Gastroesophageal sphincter (tissue), 4 donors: ENCODE data around the gene SLC23A2. TPM values are rescaled to one million over a fixed set of nuclear protein-coding genes. Genes with fewer than 3 reads are reported as not detected.
A peak's percentile ranks its signal among the peaks of the same experiment; 100 is the strongest.

ENCODE experiments used
- ATAC-seq: fragments of 150-250 bp; one replicate; pipeline ENCODE4 v1.9.1; 2016; ENCODE audit warnings: mild to moderate bottlenecking, moderate library complexity
- H3K27ac ChIP-seq, 4 donors: fragments of 200-600 bp; sonication (generic) in 3 of 4; 1 replicate in 3 of 4; 2 replicates in 1 of 4; pipeline ENCODE4 v1.5.1; 2016 to 2019
- H3K27me3 ChIP-seq: fragments of 200-600 bp; sonication (generic); one replicate; pipeline ENCODE4 v1.5.1; 2019
- H3K36me3 ChIP-seq, 2 donors: fragments of 200-600 bp; sonication (generic); one replicate each; pipeline ENCODE4 v1.5.1; 2019; ENCODE audit warnings: control low read depth in 1 of 2
- H3K4me1 ChIP-seq, 3 donors: fragments of 200-600 bp; sonication (generic); 1 replicate in 2 of 3; 2 replicates in 1 of 3; pipeline ENCODE4 v1.5.1; 2016 to 2019; ENCODE audit warnings: control low read depth in 2 of 3
- H3K4me3 ChIP-seq, 2 donors: fragments of 200-600 bp; sonication (generic); one replicate each; pipeline ENCODE4 v1.5.1; 2019; ENCODE audit warnings: mild to moderate bottlenecking in 1 of 2, moderate library complexity in 1 of 2
- H3K9me3 ChIP-seq, 3 donors: fragments of 200-600 bp; sonication (generic); one replicate each; pipeline ENCODE4 v1.5.1; 2017 to 2019; ENCODE audit warnings: control low read depth in 2 of 3
- EP300 ChIP-seq: sonication (generic); formaldehyde crosslinking; IDR thresholded peaks from one replicate; pipeline ENCODE4 v1.6.1; 2017; ENCODE audit warnings: antibody characterized with exemption, mild to moderate bottlenecking
- POLR2A ChIP-seq, 2 donors: fragments of 450-650 bp; IDR thresholded peaks; one replicate each; pipeline ENCODE4 v1.6.1; 2017; ENCODE audit warnings: antibody characterized with exemption in 2 of 2, mild to moderate bottlenecking in 2 of 2, moderate library complexity in 1 of 2
- POLR2AphosphoS5 ChIP-seq: sonication (generic); formaldehyde crosslinking; IDR thresholded peaks from one replicate; pipeline ENCODE4 v1.6.1; 2017; ENCODE audit warnings: antibody characterized with exemption
- WGBS, 2 donors: methylation state at CpG; one replicate each; pipeline ENCODE4 v1.1.5; 2018; ENCODE audit warnings: low coverage in 1 of 2; 5-methylcytosine and 5-hydroxymethylcytosine counted together
- total RNA-seq, 4 donors: library from RNA; depleted of rRNA; stranded (reverse); fragments of >200 nt; gene quantifications; one replicate each; pipeline ENCODE4 v1.1.0, GENCODE V29; 2016
- TF ChIP-seq, protein P1 (sequence below), 4 experiments: fragments of 200-600 bp in 2 of 4; fragments of 450-650 bp in 2 of 4; sonication (generic) in 1 of 4; IDR thresholded peaks; one replicate each; pipeline ENCODE4 v1.5.1; 2017 to 2019; ENCODE audit warnings: antibody characterized with exemption in 4 of 4, mild to moderate bottlenecking in 2 of 4, moderate library complexity in 2 of 4

Gene SLC23A2
- total RNA-seq, 4 donors from 2014 or later = 11.5 to 19.1 (median 15.1) TPM

DNA sequence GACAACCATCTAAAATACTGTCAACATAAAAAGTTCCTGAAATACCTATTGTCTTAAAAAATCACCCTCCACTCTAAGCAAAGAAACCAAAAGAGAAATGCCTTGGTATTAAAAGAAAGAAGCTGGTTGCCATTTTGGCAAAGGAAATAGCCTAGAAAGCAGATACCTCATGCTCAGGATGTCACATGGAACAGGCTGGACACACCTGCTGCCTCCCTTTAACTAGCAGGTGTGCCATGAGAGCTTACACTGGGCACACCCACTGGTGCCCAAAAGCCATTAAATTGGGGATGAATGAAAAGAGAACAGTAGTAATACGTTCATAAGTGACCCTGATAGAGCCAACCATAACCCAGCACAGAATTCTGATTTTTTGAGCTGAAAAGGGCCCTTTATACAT lies 1.5 kb downstream of the SLC23A2 start:
- ATAC-seq = no peak
- no peak overlapping the region for H3K27ac ChIP-seq
- peaks cover 0 to 32% (median 5%) of the 10 kb centered on the region in 3 donors for H3K4me1 ChIP-seq
- no peaks in the 10 kb centered on the region for H3K27me3 ChIP-seq
- H3K36me3 ChIP-seq = no peaks in the 10 kb centered on the region
- H3K4me3 ChIP-seq = peak overlapping the region in 1 of 2 donors; percentile 92
- H3K9me3 ChIP-seq = no peaks in the 10 kb centered on the region
- 64% methylated on average over 1 of the region's 1 CpG; no CpG with 5 or more reads in 1 of the 2 donors for WGBS, 2 donors
- TF ChIP-seq, protein P1, sequence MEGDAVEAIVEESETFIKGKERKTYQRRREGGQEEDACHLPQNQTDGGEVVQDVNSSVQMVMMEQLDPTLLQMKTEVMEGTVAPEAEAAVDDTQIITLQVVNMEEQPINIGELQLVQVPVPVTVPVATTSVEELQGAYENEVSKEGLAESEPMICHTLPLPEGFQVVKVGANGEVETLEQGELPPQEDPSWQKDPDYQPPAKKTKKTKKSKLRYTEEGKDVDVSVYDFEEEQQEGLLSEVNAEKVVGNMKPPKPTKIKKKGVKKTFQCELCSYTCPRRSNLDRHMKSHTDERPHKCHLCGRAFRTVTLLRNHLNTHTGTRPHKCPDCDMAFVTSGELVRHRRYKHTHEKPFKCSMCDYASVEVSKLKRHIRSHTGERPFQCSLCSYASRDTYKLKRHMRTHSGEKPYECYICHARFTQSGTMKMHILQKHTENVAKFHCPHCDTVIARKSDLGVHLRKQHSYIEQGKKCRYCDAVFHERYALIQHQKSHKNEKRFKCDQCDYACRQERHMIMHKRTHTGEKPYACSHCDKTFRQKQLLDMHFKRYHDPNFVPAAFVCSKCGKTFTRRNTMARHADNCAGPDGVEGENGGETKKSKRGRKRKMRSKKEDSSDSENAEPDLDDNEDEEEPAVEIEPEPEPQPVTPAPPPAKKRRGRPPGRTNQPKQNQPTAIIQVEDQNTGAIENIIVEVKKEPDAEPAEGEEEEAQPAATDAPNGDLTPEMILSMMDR (IDR thresholded peaks at IDR 0.05) = no peak
- no peak for TF ChIP-seq EP300
- no peak for TF ChIP-seq POLR2A (IDR thresholded peaks at IDR 0.05)
- no peak for TF ChIP-seq POLR2AphosphoS5

DNA sequence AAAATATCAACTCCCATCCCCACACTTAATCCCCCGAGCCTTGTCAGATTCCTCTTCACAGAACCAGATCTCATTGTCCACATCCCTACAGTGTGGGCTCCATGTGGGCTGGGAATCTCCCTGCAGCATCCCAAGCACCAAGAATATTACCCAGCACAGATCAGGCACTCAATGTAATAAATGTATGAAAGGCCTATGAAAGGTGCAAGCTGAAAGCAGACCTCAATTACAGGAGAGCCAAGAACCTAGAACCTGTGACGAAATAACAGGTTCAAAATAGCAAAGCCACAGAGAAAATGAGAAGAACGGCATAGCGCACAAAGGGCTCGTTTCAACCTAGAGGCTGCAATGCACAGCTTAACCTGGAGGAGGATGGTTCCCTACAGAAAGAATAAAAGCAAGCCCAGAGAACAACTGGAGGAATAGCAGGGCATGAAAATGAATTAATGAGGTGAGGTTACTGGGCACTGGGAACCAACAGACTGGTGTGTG lies 3.1 kb downstream of the SLC23A2 start:
- no peaks in the 10 kb centered on the region for H3K27me3 ChIP-seq
- 74 to 82% methylated on average over 2 to 4 of the region's 5 CpGs for WGBS, 2 donors
- H3K9me3 ChIP-seq = no peaks in the 10 kb centered on the region
- no peak overlapping the region for H3K4me3 ChIP-seq
- TF ChIP-seq POLR2AphosphoS5 (no peak), POLR2A (IDR thresholded peaks at IDR 0.05) (no peak), EP300 (no peak)
- TF ChIP-seq, protein P1 (IDR thresholded peaks at IDR 0.05) = no peak
- H3K4me1 ChIP-seq = peaks cover 0 to 32% (median 5%) of the 10 kb centered on the region in 3 donors
- ATAC-seq = no peak
- no peak overlapping the region for H3K27ac ChIP-seq
- no peaks in the 10 kb centered on the region for H3K36me3 ChIP-seq

DNA sequence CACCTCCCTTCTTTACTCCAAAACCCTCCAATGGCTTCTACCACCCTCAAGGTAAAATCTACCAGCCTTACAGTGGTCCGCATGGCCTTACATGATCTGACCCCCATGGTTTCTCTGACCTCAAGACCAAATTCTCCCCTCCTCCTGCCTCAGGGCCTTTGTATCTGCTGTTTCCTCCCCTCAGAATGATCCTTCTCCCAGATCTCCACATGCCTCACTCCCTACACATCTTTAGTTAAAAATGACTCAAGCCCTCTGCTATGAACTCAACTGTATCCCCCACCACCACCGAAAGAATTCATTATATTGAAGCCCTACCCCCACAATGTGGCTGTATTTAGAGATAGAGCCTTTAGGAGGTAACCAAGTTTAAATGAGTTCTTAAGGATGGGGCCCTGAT lies 4.1 kb downstream of the SLC23A2 start:
- no peaks in the 10 kb centered on the region for H3K27me3 ChIP-seq
- H3K4me3 ChIP-seq = no peak overlapping the region
- TF ChIP-seq POLR2AphosphoS5 = no peak
- TF ChIP-seq, protein P1 (IDR thresholded peaks at IDR 0.05) = no peak
- no peak for TF ChIP-seq POLR2A (IDR thresholded peaks at IDR 0.05)
- no peak for TF ChIP-seq EP300
- no peaks in the 10 kb centered on the region for H3K9me3 ChIP-seq
- H3K4me1 ChIP-seq = peaks cover 0 to 32% (median 5%) of the 10 kb centered on the region in 3 donors
- no peak for ATAC-seq
- no peak overlapping the region for H3K27ac ChIP-seq
- WGBS, 2 donors = 90 to 100% methylated on average over 1 of the region's 2 CpGs
- no peaks in the 10 kb centered on the region for H3K36me3 ChIP-seq

DNA sequence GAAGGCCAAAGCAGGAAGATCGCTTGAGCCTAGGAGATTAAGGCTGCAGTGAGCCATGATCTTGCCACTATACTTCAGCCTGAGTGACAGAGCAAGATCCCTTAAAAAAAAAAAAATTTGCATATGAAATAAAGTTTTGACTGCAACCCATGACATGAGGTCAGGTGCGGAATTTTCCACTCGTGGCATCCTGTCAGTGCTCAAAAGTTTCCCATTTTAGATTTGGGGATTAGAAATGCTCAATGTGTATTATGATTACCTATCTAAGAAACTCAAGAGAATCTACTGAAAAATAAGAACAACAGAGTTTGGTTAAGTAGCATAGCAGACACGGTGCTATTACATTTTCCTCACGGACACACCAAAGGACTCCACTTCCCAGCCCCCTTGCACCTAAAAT lies 11.7 kb downstream of the SLC23A2 start:
- Histone ChIP-seq H3K9me3 (no peaks in the 10 kb centered on the region), H3K4me1 (peaks cover 0 to 13% (median 0%) of the 10 kb centered on the region in 3 donors), H3K27me3 (no peaks in the 10 kb centered on the region), H3K4me3 (no peak overlapping the region), H3K27ac (no peak overlapping the region), H3K36me3 (no peaks in the 10 kb centered on the region)
- 67 to 81% methylated on average over 5 of the region's 5 CpGs for WGBS, 2 donors
- TF ChIP-seq, protein P1 (IDR thresholded peaks at IDR 0.05) = no peak
- no peak for ATAC-seq

DNA sequence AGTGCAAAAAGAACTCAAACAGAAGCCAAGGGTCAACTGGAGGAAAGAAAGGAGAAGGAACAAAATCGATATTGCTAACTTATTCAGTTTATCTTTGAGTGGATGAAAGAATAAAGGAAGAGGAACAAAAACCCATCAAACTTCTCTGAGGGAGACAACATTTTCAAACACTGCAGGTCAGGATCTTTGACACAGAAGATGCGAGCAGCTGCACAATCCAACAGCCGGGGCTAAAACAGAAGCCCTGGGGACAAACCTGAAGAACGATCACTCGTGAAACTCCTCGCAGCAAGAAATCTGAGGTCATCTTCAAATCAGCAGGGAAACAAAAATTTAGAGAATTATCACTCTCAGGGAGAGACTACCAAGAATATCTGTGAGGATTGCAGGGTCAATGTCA lies 14.2 kb downstream of the SLC23A2 start:
- TF ChIP-seq, protein P1 (IDR thresholded peaks at IDR 0.05) = no peak
- no peak for TF ChIP-seq POLR2AphosphoS5
- no peak for TF ChIP-seq EP300
- no peak for TF ChIP-seq POLR2A (IDR thresholded peaks at IDR 0.05)
- 31 to 63% methylated on average over 2 to 6 of the region's 6 CpGs for WGBS, 2 donors
- Histone ChIP-seq H3K4me1 (peaks cover 0 to 13% (median 0%) of the 10 kb centered on the region in 3 donors), H3K36me3 (no peaks in the 10 kb centered on the region), H3K4me3 (no peak overlapping the region), H3K27me3 (no peaks in the 10 kb centered on the region), H3K9me3 (no peaks in the 10 kb centered on the region), H3K27ac (no peak overlapping the region)
- ATAC-seq = no peak
